HG03521 (cell line): Measurements from ENCODE around the gene CYSTM1.

Experiments used
- ATAC-seq: cut with Tn5 transposase; IDR thresholded peaks from one replicate; pipeline ENCODE4 v1.9.1; 2021; ENCODE audit warnings: mild to moderate bottlenecking, moderate library complexity; ENCODE audit not compliant: unreplicated experiment

CYSTM1 gene

GRCh38 chr5:140205216-140205615, 30.2 kb downstream of the CYSTM1 start:
- no peak for ATAC-seq

- ATAC-seq = no peak
Observed at GRCh38 chr5:140205952-140206351, 31.0 kb downstream of the CYSTM1 start.

DNA sequence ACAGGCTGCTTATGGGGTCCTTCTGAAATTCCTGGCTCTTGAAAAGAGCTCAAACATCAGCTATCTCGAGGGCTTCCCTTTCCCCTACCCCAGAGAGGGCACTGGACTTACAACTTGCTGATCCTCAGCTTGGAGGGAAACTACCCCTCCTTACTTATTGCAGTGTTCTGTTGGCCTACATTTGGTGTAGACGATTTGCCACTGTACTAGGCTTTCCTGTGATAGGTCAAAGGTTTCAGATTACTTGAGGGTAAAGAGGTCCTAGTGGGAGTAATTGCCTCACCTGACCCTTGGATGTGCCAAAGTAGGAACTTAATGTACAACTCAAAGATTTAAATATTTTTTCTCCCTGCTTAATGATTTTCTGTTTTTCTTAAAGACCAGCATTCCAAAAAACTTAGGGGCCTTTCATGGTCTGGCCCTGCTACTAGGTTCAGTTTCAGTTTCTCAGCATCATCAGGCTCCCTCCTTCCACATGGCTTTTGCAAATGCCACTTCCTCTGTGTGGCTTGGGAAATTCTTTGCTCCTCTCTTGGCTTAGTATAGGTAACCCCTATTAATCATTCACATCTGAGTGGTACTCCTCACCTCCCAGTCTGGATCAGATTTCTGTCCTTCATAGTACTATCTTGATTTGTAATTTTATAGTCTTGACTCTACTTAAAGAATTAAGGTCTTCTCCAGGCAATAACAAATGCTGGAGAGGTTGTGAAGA, 32.4 kb downstream of the CYSTM1 start:
- no peak for ATAC-seq

DNA sequence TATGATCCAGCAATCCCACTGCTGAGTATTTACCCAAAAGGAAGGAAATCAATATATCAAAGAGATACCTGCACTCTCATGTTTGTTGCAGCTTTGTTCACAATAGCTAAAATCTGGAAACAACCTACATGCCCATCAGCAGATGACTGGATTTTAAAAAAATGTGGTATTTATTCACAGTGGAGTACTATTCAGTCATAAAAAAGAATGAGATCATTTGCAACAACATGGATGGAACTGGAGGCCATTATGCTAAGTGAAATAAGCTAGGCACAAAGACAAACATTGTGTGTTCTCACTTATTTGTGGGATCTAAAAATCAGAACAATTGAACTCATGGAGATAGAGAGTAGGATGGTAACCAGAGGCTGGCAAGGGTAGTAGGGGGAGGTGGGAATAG, 33.1 kb downstream of the CYSTM1 start:
- no peak for ATAC-seq

- ATAC-seq = peak; percentile 85
Observed at GRCh38 chr5:140213370-140213983, 38.5 kb downstream of the CYSTM1 start.

DNA sequence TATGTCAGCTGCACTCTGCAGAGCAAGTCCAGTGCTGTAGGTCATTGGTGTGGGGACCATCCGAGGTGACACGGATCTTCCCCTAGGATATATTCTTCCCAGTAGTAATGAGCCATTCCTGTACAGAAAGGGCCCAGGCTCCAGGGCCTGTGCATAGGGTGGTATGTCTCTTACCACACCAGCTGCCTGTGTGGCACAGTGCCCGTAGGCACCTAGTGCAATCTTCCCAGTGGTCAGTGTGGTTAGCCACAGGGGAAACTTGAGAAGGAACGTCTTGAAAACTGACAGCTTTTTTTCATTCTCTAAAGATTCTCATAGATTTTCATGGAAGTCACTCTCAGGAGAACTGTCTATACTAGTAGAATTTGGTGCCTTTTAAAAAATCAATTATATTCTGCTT, 39.8 kb downstream of the CYSTM1 start:
- no peak for ATAC-seq

GRCh38 chr5:140215276-140215675, 40.3 kb downstream of the CYSTM1 start:
- ATAC-seq = no peak

GRCh38 chr5:140216478-140217074, 41.6 kb downstream of the CYSTM1 start:
- ATAC-seq = no peak

GRCh38 chr5:140217299-140218026, 42.5 kb downstream of the CYSTM1 start:
- ATAC-seq = no peak

DNA sequence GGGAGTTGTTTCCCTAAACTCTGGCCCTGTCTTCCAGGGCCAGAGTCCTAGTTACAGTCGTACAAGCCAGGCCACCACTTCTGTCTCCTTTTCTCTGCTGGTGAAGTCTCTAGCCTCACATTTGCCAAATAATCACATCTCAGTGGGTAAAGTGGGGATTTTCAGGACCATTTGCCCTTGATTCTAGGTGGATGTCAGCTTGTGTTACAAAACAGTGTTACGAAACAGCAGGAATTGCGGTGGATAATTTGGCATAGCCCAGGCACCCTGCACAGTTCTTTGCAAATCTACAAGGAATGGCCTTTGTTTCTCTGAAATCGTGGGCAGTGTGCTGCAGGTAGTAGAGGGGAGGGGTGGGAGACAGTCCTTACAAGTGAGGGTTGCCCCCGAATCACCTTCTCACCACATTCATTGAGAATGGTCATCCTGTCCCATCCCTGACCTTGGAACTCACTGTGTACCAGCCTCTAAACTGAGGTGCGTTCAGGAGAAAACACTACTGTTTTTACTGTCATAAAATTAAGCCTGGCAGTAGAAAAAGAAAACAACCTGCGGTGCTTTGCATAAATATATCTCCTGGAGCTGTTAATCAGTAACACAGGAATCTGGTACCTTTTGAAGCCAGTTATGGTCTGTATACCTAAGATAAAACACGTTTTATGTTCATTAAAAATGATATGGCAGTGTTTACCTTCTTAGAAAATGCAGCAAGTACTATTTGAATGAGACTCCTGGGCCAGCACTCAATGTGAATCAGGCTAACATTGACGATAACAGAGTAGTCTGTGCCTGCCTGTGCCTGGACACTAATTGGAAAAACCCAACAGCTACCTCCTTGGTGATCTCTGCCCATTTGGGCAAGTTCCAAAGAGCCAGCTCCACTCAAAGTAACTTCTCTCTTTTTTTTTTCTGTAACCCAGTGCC, 44.3 kb downstream of the CYSTM1 start:
- ATAC-seq = no peak

DNA sequence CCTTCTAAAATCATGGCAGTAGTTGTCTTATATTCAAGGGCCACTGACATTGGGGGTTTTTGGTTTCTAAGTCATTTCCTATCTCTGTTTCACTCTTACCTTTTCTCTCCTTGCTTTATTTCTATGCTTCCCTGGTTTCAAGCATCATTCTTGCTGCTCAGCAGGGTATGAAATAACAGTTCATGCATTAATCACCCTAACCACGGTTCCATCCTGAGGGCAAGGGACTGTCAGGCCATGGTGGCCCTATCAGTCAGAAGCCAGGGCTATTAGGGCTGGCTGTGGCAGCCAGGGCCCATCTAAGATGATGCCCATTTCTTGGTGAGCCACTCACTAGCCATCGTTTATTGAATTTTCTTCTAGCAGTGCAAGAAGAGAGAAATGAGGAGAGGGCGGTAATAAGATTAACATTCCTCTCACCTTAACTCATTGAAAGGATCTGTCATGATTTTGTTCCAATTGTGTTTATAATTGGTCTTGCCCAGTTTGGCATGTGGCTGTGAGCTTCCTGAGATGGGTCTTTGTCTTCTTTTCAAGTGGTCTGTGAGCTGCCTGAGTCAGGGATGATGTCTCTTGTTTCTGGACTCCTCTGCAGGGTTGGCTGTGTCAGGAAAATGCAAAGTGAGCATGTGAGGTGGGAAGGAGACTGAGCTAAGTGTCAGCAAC, 45.2 kb downstream of the CYSTM1 start:
- ATAC-seq = no peak

- ATAC-seq = no peak
Observed at GRCh38 chr5:140220698-140221064, 45.7 kb downstream of the CYSTM1 start.

DNA sequence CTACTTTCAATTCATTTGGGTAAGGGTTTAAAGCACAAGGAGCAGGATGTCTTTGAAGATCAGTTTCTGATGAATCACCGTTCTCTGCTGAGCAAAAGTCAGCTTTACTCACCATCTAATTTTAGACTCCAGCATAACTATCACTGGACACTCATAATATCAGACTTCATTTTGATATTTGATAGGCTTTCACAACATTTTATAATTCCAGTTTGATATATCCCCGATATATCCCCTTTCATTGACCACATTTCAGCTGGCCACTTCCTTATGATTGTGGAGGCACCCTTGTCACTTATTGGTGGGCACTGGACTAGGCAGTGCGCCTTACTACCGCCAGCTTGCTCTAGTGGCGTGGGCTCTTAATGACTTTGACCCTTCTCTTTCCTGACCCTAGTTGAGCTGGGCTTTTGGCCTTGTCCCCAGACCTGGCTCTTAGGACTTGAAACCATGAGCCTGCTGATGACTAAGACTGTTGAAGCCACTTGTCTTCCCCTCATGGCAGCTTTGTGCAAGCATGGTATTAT, 46.8 kb downstream of the CYSTM1 start:
- no peak for ATAC-seq

GRCh38 chr5:140222416-140222815, 47.4 kb downstream of the CYSTM1 start:
- no peak for ATAC-seq

DNA sequence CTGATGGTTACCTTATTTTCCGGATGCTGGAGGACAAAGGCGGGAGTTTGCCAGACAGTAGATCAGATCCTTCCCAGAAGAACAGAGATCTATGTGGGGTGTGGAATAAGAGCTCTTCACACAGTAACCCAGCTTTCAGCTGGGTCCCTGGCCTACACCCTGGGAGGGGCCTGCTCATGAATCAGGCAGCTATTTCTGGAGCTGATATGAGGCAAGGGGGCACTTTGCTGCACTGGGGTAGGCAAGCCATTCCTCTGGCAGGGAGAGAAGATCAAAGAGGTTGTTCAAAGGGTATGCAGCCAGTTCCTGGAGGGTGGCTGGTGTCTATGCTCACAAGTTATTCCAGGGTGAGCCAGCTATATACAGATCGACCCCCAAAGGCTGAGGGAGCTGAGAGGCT, 48.6 kb downstream of the CYSTM1 start:
- no peak for ATAC-seq

DNA sequence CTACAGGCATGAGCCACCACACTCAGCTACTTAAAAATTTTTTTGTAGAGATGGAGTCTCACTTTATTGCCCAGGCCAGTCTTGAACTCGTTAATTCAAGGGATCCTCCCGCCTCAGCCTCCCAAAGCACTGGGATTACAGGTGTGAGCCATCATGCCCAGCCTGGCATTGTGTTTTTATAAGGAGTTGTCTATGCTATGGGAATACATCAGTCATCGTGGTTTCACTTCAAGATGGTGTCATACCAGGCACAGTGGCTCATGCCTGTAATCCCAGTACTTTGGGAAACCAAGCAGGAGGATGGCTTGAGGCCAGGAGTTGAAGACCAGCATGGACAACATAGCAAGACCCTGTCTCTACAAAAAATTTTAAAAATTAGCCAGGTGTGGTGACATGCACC, 49.7 kb downstream of the CYSTM1 start:
- no peak for ATAC-seq

DNA sequence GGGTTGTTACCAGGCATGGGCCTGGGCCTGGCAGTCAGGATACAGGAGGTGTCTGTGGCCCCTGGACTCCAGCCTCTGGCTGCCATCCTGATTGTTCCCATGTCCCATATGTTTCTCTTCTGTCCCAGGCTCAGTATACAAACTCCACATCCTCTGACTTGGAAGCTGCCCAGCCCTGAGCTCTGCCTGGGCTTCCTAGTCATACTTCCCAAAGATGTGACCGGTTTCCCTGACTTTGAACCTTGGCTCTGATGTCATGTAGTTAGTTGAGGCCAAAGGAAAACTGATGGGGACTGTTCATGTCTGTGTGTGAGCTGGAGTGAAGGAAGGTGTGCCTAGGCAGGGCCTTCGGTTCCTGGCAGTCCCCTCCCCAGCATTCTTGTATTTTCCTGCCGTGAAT, 50.4 kb downstream of the CYSTM1 start:
- no peak for ATAC-seq

GRCh38 chr5:140227046-140227445, 52.1 kb downstream of the CYSTM1 start:
- no peak for ATAC-seq

GRCh38 chr5:140228364-140228837, 53.4 kb downstream of the CYSTM1 start:
- ATAC-seq = no peak

GRCh38 chr5:140230373-140230772, 55.4 kb downstream of the CYSTM1 start:
- ATAC-seq = no peak
